GOT3 (cell line): Measurements from ENCODE around the gene ORMDL3.
"Not testable (repeated sequence)": the region's sequence is repeated elsewhere in the genome, so short reads cannot be mapped to it uniquely, and the experiment has no call there.

Source experiments
- DNase-seq: peaks from one replicate; lab custom pipeline; 2025; ENCODE audit warnings: mixed read lengths; lab: John Stamatoyannopoulos, UW

Gene ORMDL3

GRCh38 chr17:39949028-39949427, 21.6 kb upstream of the ORMDL3 start:
- no peak for DNase-seq

- not testable (repeated sequence) for DNase-seq
Observed at GRCh38 chr17:39948489-39948828, 21.1 kb upstream of the ORMDL3 start.

GRCh38 chr17:39946551-39947330, 19.3 kb upstream of the ORMDL3 start:
- DNase-seq: no peak

GRCh38 chr17:39944393-39944711, 17.0 kb upstream of the ORMDL3 start:
- no peak for DNase-seq

- DNase-seq: no peak
Observed at GRCh38 chr17:39943702-39944392, 16.4 kb upstream of the ORMDL3 start.

- no peak for DNase-seq
Observed at GRCh38 chr17:39939588-39940419, 12.4 kb upstream of the ORMDL3 start.

GRCh38 chr17:39939106-39939505, 11.7 kb upstream of the ORMDL3 start:
- no peak for DNase-seq

GRCh38 chr17:39938140-39938869, 10.9 kb upstream of the ORMDL3 start:
- no peak for DNase-seq

GRCh38 chr17:39937447-39937846, 10.0 kb upstream of the ORMDL3 start:
- no peak for DNase-seq

- DNase-seq: no peak
Observed at GRCh38 chr17:39935909-39936308, 8.5 kb upstream of the ORMDL3 start.

- DNase-seq: no peak
Observed at GRCh38 chr17:39934324-39934723, 6.9 kb upstream of the ORMDL3 start.

- DNase-seq: no peak
Observed at GRCh38 chr17:39933912-39934311, 6.5 kb upstream of the ORMDL3 start.

- DNase-seq: no peak
Observed at GRCh38 chr17:39929646-39930407, 2.4 kb upstream of the ORMDL3 start.

GRCh38 chr17:39928858-39929645, 1.7 kb upstream of the ORMDL3 start:
- no peak for DNase-seq

- no peak for DNase-seq
Observed at GRCh38 chr17:39927929-39928857, 792 bp upstream of the ORMDL3 start.

GRCh38 chr17:39926588-39927100, 757 bp downstream of the ORMDL3 start:
- DNase-seq: no peak

GRCh38 chr17:39926135-39926587, 1.2 kb downstream of the ORMDL3 start:
- DNase-seq: no peak

GRCh38 chr17:39925282-39926134, 1.9 kb downstream of the ORMDL3 start:
- DNase-seq: no peak
